ENCODE measurements around the gene CASR. TPM values are rescaled to one million over a fixed set of nuclear protein-coding genes. Genes with fewer than 3 reads are reported as not detected.
"Not testable (repeated sequence)": the region's sequence is repeated elsewhere in the genome, so short reads cannot be mapped to it uniquely, and the experiment has no call there.

The CASR gene
- polyA plus RNA-seq, 2 of the 4 experiments (the other 2 are of a cell fraction) = not detected

- CTCF ChIA-PET = no interaction called here
- no peaks in the 10 kb centered on the region for H3K4me1 ChIP-seq
- DNase-seq (ENCODE audit: low read depth in 1 of 2, low spot score in 1 of 2) = no peak
- POLR2A ChIA-PET = no interaction called here
- FAIRE-seq = no peak
- no peak overlapping the region for H3K4me3 ChIP-seq
- no peak for ATAC-seq
- no peak for TF ChIP-seq CBX2 (IDR thresholded peaks at IDR 0.05; ENCODE audit: borderline replicate concordance, low read depth)
- H3K9me3 ChIP-seq = peaks cover 19% of the 10 kb centered on the region; the same call in 2 of the 3 replicates
- no peak overlapping the region for H3K4me2 ChIP-seq
- 7% methylated on average over 2 of the region's 2 CpGs for WGBS (ENCODE audit: missing lambda C conversion rate)
- H3K27ac ChIP-seq = no peak overlapping the region
Measured at GRCh38 chr3:122151480-122151879, 32.0 kb upstream of the CASR start.

GRCh38 chr3:122164983-122165382, 18.5 kb upstream of the CASR start:
- H3K4me3 ChIP-seq; ATAC-seq; H3K4me2 ChIP-seq; POLR2A ChIA-PET; CTCF ChIA-PET; DNase-seq (ENCODE audit: low read depth in 1 of 2, low spot score in 1 of 2); FAIRE-seq; H3K27ac ChIP-seq; H3K4me1 ChIP-seq; H3K9me3 ChIP-seq: not testable (repeated sequence)
- WGBS (ENCODE audit: missing lambda C conversion rate) = no CpG with 5 or more reads among the region's 31 CpGs

- Histone ChIP-seq H3K27ac (no peak overlapping the region), H3K9me3 (no peaks in the 10 kb centered on the region), H3K4me3 (no peak overlapping the region), H3K4me1 (no peaks in the 10 kb centered on the region), H3K4me2 (no peak overlapping the region)
- no peak for DNase-seq (ENCODE audit: low read depth in 1 of 2, low spot score in 1 of 2)
- ChIA-PET POLR2A (no interaction called here), CTCF (no interaction called here)
- no peak for ATAC-seq
- TF ChIP-seq HEYL (CRISPR knock-in tag; IDR thresholded peaks at IDR 0.05) (no peak), USF2 (IDR thresholded peaks at IDR 0.05) (no peak), E2F6 (IDR thresholded peaks at IDR 0.05; ENCODE audit: borderline replicate concordance, low read depth) (no peak), MAX (IDR thresholded peaks at IDR 0.05) (no peak), HOXA7 (CRISPR knock-in tag; IDR thresholded peaks at IDR 0.05) (no peak), RNF2 (IDR thresholded peaks at IDR 0.05; ENCODE audit: borderline replicate concordance, low read depth) (no peak), HES2 (IDR thresholded peaks at IDR 0.05) (no peak), MAFK (IDR thresholded peaks at IDR 0.05; ENCODE audit: partially characterized antibody) (no peak), BCL3 (IDR thresholded peaks at IDR 0.05) (no peak), GATA3 (IDR thresholded peaks at IDR 0.05; ENCODE audit: borderline replicate concordance) (no peak), SREBF2 (IDR thresholded peaks at IDR 0.05) (no peak), MYC (IDR thresholded peaks at IDR 0.05; ENCODE audit: borderline replicate concordance, low read length) (no peak), POLR2AphosphoS2 (conservative IDR thresholded peaks at IDR 0.05; ENCODE audit: low read length) (no peak), HOXB5 (CRISPR knock-in tag; IDR thresholded peaks at IDR 0.05) (no peak), EP300 (IDR thresholded peaks at IDR 0.05) (no peak)
- no peak for FAIRE-seq
Measured at GRCh38 chr3:122167630-122168029, 15.8 kb upstream of the CASR start.

GRCh38 chr3:122168044-122168443, 15.4 kb upstream of the CASR start:
- no peaks in the 10 kb centered on the region for H3K4me1 ChIP-seq
- no peak overlapping the region for H3K27ac ChIP-seq
- no peak overlapping the region for H3K4me3 ChIP-seq
- CTCF ChIA-PET = no interaction called here
- ATAC-seq (no peak), FAIRE-seq (no peak), DNase-seq (ENCODE audit: low read depth in 1 of 2, low spot score in 1 of 2) (no peak)
- POLR2A ChIA-PET = no interaction called here
- TF ChIP-seq RARB (CRISPR knock-in tag; IDR thresholded peaks at IDR 0.05) (no peak), POLR2A (IDR thresholded peaks at IDR 0.05; ENCODE audit: low read length) (no peak), KDM5A (IDR thresholded peaks at IDR 0.05) (no peak)
- H3K9me3 ChIP-seq = no peaks in the 10 kb centered on the region
- WGBS (ENCODE audit: missing lambda C conversion rate) = 40% methylated on average over 3 of the region's 3 CpGs
- H3K4me2 ChIP-seq = no peak overlapping the region
